Hepatocyte (in vitro differentiated cells): ENCODE measurements around the gene IFT122. TPM values are rescaled to one million over a fixed set of nuclear protein-coding genes. Genes with fewer than 3 reads are reported as not detected.

Source experiments
- DNase-seq: peaks from one replicate; pipeline ENCODE4 v3.0.0-alpha.2; 2016; ENCODE audit warnings: low spot score
- H2AFZ ChIP-seq: fragments of 200-600 bp; sonication (generic); 2 replicates; pipeline ENCODE4 v1.6.0; 2016; ENCODE audit warnings: antibody characterized with exemption, mild to moderate bottlenecking
- H3K27ac ChIP-seq: fragments of 200-600 bp; sonication (generic); 2 replicates; pipeline ENCODE4 v1.5.1; 2016; ENCODE audit warnings: mild to moderate bottlenecking
- H3K27me3 ChIP-seq: fragments of 200-600 bp; sonication (generic); 2 replicates; pipeline ENCODE4 v1.6.1; 2016
- H3K36me3 ChIP-seq: fragments of 200-600 bp; sonication (generic); replicated peaks from 2 replicates; pipeline ENCODE4 v1.5.1; 2016; ENCODE audit warnings: low read depth; ENCODE audit not compliant: insufficient read depth
- H3K4me1 ChIP-seq: fragments of 200-600 bp; sonication (generic); 2 replicates; pipeline ENCODE4 v1.5.1; 2016; ENCODE audit warnings: mild to moderate bottlenecking, moderate library complexity; ENCODE audit not compliant: insufficient read depth
- H3K4me2 ChIP-seq: fragments of 200-600 bp; sonication (generic); 2 replicates; pipeline ENCODE4 v1.6.0; 2016
- H3K4me3 ChIP-seq: fragments of 200-600 bp; sonication (generic); 2 replicates; pipeline ENCODE4 v1.5.1; 2016; ENCODE audit warnings: mild to moderate bottlenecking
- H3K79me2 ChIP-seq: fragments of 200-600 bp; sonication (generic); 2 replicates; pipeline ENCODE4 v1.6.0; 2017; ENCODE audit warnings: mild to moderate bottlenecking
- H3K9me2 ChIP-seq: fragments of 200-600 bp; sonication (generic); replicated peaks from 2 replicates; pipeline ENCODE4 v1.6.0; 2017; ENCODE audit warnings: mild to moderate bottlenecking; ENCODE audit not compliant: insufficient read depth
- H3K9me3 ChIP-seq: fragments of 200-600 bp; sonication (generic); 2 replicates; pipeline ENCODE4 v1.5.1; 2016; ENCODE audit warnings: low read depth, mild to moderate bottlenecking
- H4K20me1 ChIP-seq: fragments of 200-600 bp; sonication (generic); 2 replicates; pipeline ENCODE4 v1.6.0; 2016; ENCODE audit warnings: mild to moderate bottlenecking; ENCODE audit not compliant: insufficient read depth, poor library complexity, severe bottlenecking
- CTCF ChIP-seq: fragments of 200-600 bp; sonication (generic); IDR thresholded peaks from 2 replicates; pipeline ENCODE4 v1.5.1; 2016; ENCODE audit warnings: antibody characterized with exemption, mild to moderate bottlenecking; ENCODE audit not compliant: poor library complexity
- EZH2 ChIP-seq: fragments of 200-600 bp; sonication (generic); IDR thresholded peaks from 2 replicates; pipeline ENCODE4 v1.6.1; 2016; ENCODE audit warnings: antibody characterized with exemption, mild to moderate bottlenecking, borderline replicate concordance
- EZH2phosphoT487 ChIP-seq: fragments of 200-600 bp; sonication (generic); IDR thresholded peaks from one replicate; pipeline ENCODE4 v1.6.1; 2018; ENCODE audit warnings: antibody characterized with exemption, mild to moderate bottlenecking, low read depth, moderate library complexity; ENCODE audit not compliant: unreplicated experiment, severe bottlenecking
- WGBS: methylation state at CpG from one replicate; pipeline ENCODE4 v1.1.6; 2016; ENCODE audit warnings: low lambda C conversion rate; ENCODE audit errors: missing lambda C conversion rate; 5-methylcytosine and 5-hydroxymethylcytosine counted together
- polyA plus RNA-seq: library from polyadenylated mRNA; unstranded; fragments of >200 nt; fragmentation: Nextera tagmentation; extraction: Ambion mirVana; gene quantifications from 2 replicates; pipeline ENCODE4 v1.2.1, GENCODE V29; 2016
- total RNA-seq: library from RNA; depleted of rRNA; stranded (reverse); fragments of >200 nt; gene quantifications from 2 replicates; pipeline ENCODE4 v1.2.3, GENCODE V29; 2014

Gene IFT122
- total and polyA plus RNA-seq, 2 experiments from 2014 or later = 11.4 to 14.6 TPM

GRCh38 chr3:129517516-129517915 lies 77.5 kb downstream of the IFT122 start:
- DNase-seq = no peak
- 90% methylated on average over 7 of the region's 7 CpGs for whole genome bisulfite sequencing
- Histone ChIP-seq H3K27ac (no peak overlapping the region), H3K4me1 (no peaks in the 10 kb centered on the region), H3K9me2 (no peaks in the 10 kb centered on the region), H3K79me2 (no peaks in the 10 kb centered on the region), H3K4me2 (no peak overlapping the region), H2AFZ (no peak overlapping the region), H4K20me1 (no peaks in the 10 kb centered on the region), H3K27me3 (no peaks in the 10 kb centered on the region), H3K36me3 (no peaks in the 10 kb centered on the region), H3K4me3 (no peak overlapping the region), H3K9me3 (no peaks in the 10 kb centered on the region)
- TF ChIP-seq EZH2phosphoT487 (no peak), CTCF (no peak), EZH2 (no peak)

GRCh38 chr3:129518038-129518561 lies 78.1 kb downstream of the IFT122 start:
- no peaks in the 10 kb centered on the region for H3K9me3 ChIP-seq
- H3K4me2 ChIP-seq = no peak overlapping the region
- no peak for DNase-seq
- H3K9me2 ChIP-seq = no peaks in the 10 kb centered on the region
- no peaks in the 10 kb centered on the region for H3K4me1 ChIP-seq
- WGBS = 89% methylated on average over 8 of the region's 8 CpGs
- H4K20me1 ChIP-seq = no peaks in the 10 kb centered on the region
- no peak overlapping the region for H3K27ac ChIP-seq
- H3K27me3 ChIP-seq = no peaks in the 10 kb centered on the region
- no peak overlapping the region for H2AFZ ChIP-seq
- H3K79me2 ChIP-seq = no peaks in the 10 kb centered on the region
- no peaks in the 10 kb centered on the region for H3K36me3 ChIP-seq
- no peak for TF ChIP-seq EZH2phosphoT487
- no peak for TF ChIP-seq EZH2
- no peak for TF ChIP-seq CTCF
- H3K4me3 ChIP-seq = no peak overlapping the region

DNA sequence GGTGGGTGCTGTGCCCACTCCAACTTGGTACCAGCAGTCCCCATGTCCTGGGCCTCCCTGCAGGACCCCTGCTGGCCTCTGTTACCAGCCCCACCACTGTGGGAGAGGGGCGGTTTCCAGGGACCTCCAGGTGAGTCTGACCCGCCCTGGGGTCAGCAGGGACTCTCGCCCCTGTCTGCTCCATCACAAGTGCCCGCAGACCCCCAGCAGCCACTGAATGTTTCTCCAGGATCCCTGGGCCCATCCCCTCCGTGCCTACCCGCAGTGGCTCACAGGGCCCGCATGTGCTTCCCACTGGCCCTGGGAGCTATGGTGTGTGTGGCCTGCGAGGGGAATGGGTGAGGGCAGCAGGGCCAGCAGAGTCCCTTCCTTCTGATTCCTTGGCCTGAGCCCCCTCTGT lies 78.6 kb downstream of the IFT122 start:
- DNase-seq = no peak
- Histone ChIP-seq H3K36me3 (no peaks in the 10 kb centered on the region), H3K27me3 (no peaks in the 10 kb centered on the region), H3K9me2 (no peaks in the 10 kb centered on the region), H3K4me3 (no peak overlapping the region), H3K9me3 (no peaks in the 10 kb centered on the region), H4K20me1 (no peaks in the 10 kb centered on the region), H3K4me2 (no peak overlapping the region), H3K79me2 (no peaks in the 10 kb centered on the region), H2AFZ (no peak overlapping the region), H3K4me1 (no peaks in the 10 kb centered on the region), H3K27ac (no peak overlapping the region)
- WGBS = 95% methylated on average over 8 of the region's 8 CpGs
- TF ChIP-seq EZH2 (no peak), CTCF (no peak), EZH2phosphoT487 (no peak)

GRCh38 chr3:129519449-129519848 lies 79.4 kb downstream of the IFT122 start:
- Histone ChIP-seq H3K36me3 (no peaks in the 10 kb centered on the region), H4K20me1 (no peaks in the 10 kb centered on the region), H3K9me3 (no peaks in the 10 kb centered on the region), H3K27ac (no peak overlapping the region), H3K27me3 (no peaks in the 10 kb centered on the region), H3K79me2 (no peaks in the 10 kb centered on the region), H2AFZ (no peak overlapping the region), H3K4me1 (no peaks in the 10 kb centered on the region), H3K4me3 (no peak overlapping the region), H3K9me2 (no peaks in the 10 kb centered on the region), H3K4me2 (no peak overlapping the region)
- TF ChIP-seq CTCF (no peak), EZH2 (no peak), EZH2phosphoT487 (no peak)
- WGBS = 92% methylated on average over 10 of the region's 10 CpGs
- DNase-seq = no peak
